ENCODE results near the gene UNK. TPM values are rescaled to one million over a fixed set of nuclear protein-coding genes. Genes with fewer than 3 reads are reported as not detected.

UNK gene
- total and polyA plus RNA-seq, 2 experiments from 2014 or later = 22.3 to 26.7 TPM

DNA sequence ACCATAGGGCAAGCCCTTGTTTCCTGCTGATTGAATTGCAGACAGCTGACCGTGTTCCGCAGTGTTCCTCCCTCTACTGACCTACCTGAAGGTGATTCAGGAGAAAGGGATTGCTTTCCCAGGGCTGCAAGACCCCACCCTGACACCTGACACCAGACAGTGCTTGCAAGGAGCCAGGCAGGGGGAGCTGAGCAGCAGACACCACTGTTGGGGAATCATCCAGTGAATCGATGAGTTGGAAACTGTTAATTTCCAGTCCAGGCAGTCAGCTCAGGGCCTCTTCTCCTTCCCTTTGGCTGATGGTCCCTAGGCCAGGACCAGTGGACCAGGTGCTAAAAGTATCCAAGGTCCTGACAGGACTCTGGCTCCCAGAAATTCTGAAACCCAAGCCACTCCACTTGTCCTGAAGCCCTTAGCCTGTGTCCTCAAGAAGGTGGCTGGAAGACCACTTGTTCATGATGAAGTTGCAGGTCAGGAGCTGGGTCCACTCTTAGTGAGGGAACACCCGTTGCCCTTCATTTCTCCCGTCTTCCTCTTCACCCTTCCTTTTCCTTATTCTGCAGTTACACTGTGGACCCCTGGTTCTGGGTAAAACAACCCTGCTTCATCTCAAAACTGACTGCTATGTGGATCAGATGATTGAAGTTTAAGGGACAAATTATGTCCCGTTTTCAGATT is 9.5 kb upstream of the UNK start:
- peaks cover 42% of the 10 kb centered on the region for H4K20me1 ChIP-seq (ENCODE audit: insufficient read depth, poor library complexity, severe bottlenecking)
- no peaks in the 10 kb centered on the region for H3K9me3 ChIP-seq (ENCODE audit: low read depth)
- H3K4me2 ChIP-seq = no peak overlapping the region
- H3K36me3 ChIP-seq (replicated peaks; ENCODE audit: insufficient read depth, low read depth) = peaks cover 8% of the 10 kb centered on the region
- H3K4me3 ChIP-seq = no peak overlapping the region
- WGBS (ENCODE audit: low lambda C conversion rate, missing lambda C conversion rate) = 70% methylated on average over 6 of the region's 6 CpGs
- TF ChIP-seq EZH2phosphoT487 (IDR thresholded peaks at IDR 0.05; ENCODE audit: low read depth, severe bottlenecking, unreplicated experiment) (no peak), EZH2 (IDR thresholded peaks at IDR 0.05; ENCODE audit: borderline replicate concordance) (no peak)
- TF ChIP-seq, protein P1, sequence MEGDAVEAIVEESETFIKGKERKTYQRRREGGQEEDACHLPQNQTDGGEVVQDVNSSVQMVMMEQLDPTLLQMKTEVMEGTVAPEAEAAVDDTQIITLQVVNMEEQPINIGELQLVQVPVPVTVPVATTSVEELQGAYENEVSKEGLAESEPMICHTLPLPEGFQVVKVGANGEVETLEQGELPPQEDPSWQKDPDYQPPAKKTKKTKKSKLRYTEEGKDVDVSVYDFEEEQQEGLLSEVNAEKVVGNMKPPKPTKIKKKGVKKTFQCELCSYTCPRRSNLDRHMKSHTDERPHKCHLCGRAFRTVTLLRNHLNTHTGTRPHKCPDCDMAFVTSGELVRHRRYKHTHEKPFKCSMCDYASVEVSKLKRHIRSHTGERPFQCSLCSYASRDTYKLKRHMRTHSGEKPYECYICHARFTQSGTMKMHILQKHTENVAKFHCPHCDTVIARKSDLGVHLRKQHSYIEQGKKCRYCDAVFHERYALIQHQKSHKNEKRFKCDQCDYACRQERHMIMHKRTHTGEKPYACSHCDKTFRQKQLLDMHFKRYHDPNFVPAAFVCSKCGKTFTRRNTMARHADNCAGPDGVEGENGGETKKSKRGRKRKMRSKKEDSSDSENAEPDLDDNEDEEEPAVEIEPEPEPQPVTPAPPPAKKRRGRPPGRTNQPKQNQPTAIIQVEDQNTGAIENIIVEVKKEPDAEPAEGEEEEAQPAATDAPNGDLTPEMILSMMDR (IDR thresholded peaks at IDR 0.05; ENCODE audit: poor library complexity) = no peak
- H2AFZ ChIP-seq = no peak overlapping the region
- DNase-seq (ENCODE audit: low spot score) = peak; percentile 68
- no peaks in the 10 kb centered on the region for H3K27me3 ChIP-seq
- peak overlapping the region; percentile 33 for H3K27ac ChIP-seq
- H3K4me1 ChIP-seq (ENCODE audit: insufficient read depth) = no peaks in the 10 kb centered on the region
- peaks cover 30% of the 10 kb centered on the region for H3K79me2 ChIP-seq
- no peaks in the 10 kb centered on the region for H3K9me2 ChIP-seq (replicated peaks; ENCODE audit: insufficient read depth)

DNA sequence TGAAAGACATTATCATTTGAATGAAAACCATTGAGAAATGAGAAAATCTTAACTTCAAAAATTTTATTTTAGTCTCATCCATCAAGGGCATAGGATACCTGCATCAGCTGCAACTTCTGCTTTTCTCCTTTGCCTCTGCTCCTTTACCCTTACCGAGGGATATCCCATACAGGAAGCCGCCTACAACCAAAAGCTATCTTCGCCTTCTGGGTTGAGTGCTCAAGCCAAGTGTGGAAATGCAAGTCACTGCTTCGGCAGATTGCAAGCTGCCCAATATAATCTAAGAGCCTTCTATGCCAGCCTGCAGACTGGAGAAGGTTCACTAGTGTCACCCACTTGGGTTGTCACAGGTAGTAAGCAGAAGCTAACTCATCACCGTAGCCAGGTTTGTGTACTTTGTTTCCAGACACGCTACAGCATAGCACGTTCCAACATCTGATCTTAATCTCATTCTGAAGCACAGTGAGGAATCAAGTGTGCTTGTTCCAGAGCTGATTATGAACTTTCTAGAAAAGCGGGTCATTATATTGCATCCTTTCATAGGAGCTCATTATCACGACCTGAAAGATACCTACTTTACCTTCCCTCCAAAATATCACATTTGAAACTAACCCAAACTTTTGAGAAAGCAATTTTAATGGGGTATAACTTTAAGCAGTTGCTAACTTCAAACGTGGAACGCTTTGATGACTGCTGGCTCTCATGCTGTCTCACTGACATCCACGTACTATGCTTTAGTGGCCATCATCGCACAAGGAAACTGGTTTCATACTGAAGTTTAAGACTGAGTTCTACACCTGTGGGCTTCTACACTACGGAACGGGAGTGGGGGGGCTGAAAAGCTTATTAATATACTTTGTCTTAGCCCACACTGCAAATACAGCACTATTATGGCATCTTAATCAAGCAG is 8.0 kb upstream of the UNK start:
- H4K20me1 ChIP-seq (ENCODE audit: insufficient read depth, poor library complexity, severe bottlenecking) = peaks cover 42% of the 10 kb centered on the region
- no peak overlapping the region for H2AFZ ChIP-seq
- H3K4me1 ChIP-seq (ENCODE audit: insufficient read depth) = no peaks in the 10 kb centered on the region
- no peaks in the 10 kb centered on the region for H3K9me3 ChIP-seq (ENCODE audit: low read depth)
- TF ChIP-seq EZH2 (IDR thresholded peaks at IDR 0.05; ENCODE audit: borderline replicate concordance) (no peak), EZH2phosphoT487 (IDR thresholded peaks at IDR 0.05; ENCODE audit: low read depth, severe bottlenecking, unreplicated experiment) (no peak)
- TF ChIP-seq, protein P1 (IDR thresholded peaks at IDR 0.05; ENCODE audit: poor library complexity) = no peak
- peak; percentile 60 for DNase-seq (ENCODE audit: low spot score)
- H3K27me3 ChIP-seq = no peaks in the 10 kb centered on the region
- peak overlapping the region; percentile 8 for H3K27ac ChIP-seq
- no peaks in the 10 kb centered on the region for H3K9me2 ChIP-seq (replicated peaks; ENCODE audit: insufficient read depth)
- WGBS (ENCODE audit: low lambda C conversion rate, missing lambda C conversion rate) = 70% methylated on average over 15 of the region's 15 CpGs
- H3K4me3 ChIP-seq = peak overlapping the region; percentile 89
- peak overlapping the region; percentile 86 for H3K4me2 ChIP-seq
- H3K79me2 ChIP-seq = peaks cover 30% of the 10 kb centered on the region
- peaks cover 8% of the 10 kb centered on the region for H3K36me3 ChIP-seq (replicated peaks; ENCODE audit: insufficient read depth, low read depth)

DNA sequence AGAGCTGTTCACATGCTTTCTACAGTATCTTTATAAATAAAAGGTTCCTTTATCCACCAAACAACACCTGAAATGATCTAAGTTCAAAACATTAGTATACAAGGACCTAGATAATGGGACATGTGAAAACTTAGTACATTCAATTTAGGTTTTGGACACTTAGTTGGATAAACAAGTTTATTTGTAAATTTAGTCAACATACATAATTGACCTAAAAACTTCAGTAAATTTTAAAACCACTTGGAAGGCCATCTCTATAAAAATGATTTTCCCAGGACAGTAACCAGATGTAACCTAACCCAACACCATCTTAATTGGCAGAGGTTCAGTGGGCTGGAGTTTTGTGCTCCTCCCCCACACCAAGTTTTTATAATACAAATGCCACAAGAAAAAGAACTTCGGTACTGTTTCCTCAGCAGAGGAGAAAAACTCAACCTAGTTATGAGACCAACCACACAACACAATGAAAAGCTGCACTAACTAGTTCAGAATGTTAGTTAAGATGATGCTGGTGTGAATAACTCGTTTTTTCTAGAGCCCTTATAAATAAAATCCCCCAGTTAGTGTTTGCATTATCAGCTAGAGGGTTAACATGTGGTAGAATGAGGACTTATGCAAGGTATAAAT is 7.2 kb upstream of the UNK start:
- H3K4me2 ChIP-seq = peak overlapping the region; percentile 86

More for the DNA sequence above, 7.2 kb upstream of the UNK start:
- H3K27me3 ChIP-seq = no peaks in the 10 kb centered on the region
- no peaks in the 10 kb centered on the region for H3K4me1 ChIP-seq (ENCODE audit: insufficient read depth)
- H3K27ac ChIP-seq = peak overlapping the region; percentile 19
- peaks cover 30% of the 10 kb centered on the region for H3K79me2 ChIP-seq
- peaks cover 42% of the 10 kb centered on the region for H4K20me1 ChIP-seq (ENCODE audit: insufficient read depth, poor library complexity, severe bottlenecking)
- no peaks in the 10 kb centered on the region for H3K9me2 ChIP-seq (replicated peaks; ENCODE audit: insufficient read depth)
- no peak overlapping the region for H2AFZ ChIP-seq
- peak overlapping the region; percentile 89 for H3K4me3 ChIP-seq
- peaks cover 8% of the 10 kb centered on the region for H3K36me3 ChIP-seq (replicated peaks; ENCODE audit: insufficient read depth, low read depth)
- WGBS (ENCODE audit: low lambda C conversion rate, missing lambda C conversion rate) = 48% methylated on average over 2 of the region's 2 CpGs
- DNase-seq (ENCODE audit: low spot score) = no peak
- no peaks in the 10 kb centered on the region for H3K9me3 ChIP-seq (ENCODE audit: low read depth)
- peak; percentile 23 for TF ChIP-seq EZH2phosphoT487 (IDR thresholded peaks at IDR 0.05; ENCODE audit: low read depth, severe bottlenecking, unreplicated experiment)
- TF ChIP-seq, protein P1 (IDR thresholded peaks at IDR 0.05; ENCODE audit: poor library complexity) = no peak
- TF ChIP-seq EZH2 (IDR thresholded peaks at IDR 0.05; ENCODE audit: borderline replicate concordance) = no peak
